RPMI7951 (cell line): ENCODE data around the gene EVI5. TPM values are rescaled to one million over a fixed set of nuclear protein-coding genes. Genes with fewer than 3 reads are reported as not detected.

Source experiments
- DNase-seq: peaks from one replicate; pipeline ENCODE4 v3.0.0-alpha.2; 2012; ENCODE audit warnings: low read depth
- total RNA-seq: library from RNA; depleted of rRNA; stranded (reverse); fragments of >200 nt; shearing (Covaris generic); gene quantifications from 2 replicates; pipeline ENCODE4 v1.2.3, GENCODE V29; 2014

The EVI5 gene
- total RNA-seq, 1 experiment from 2014 or later = 11.8 TPM

DNA sequence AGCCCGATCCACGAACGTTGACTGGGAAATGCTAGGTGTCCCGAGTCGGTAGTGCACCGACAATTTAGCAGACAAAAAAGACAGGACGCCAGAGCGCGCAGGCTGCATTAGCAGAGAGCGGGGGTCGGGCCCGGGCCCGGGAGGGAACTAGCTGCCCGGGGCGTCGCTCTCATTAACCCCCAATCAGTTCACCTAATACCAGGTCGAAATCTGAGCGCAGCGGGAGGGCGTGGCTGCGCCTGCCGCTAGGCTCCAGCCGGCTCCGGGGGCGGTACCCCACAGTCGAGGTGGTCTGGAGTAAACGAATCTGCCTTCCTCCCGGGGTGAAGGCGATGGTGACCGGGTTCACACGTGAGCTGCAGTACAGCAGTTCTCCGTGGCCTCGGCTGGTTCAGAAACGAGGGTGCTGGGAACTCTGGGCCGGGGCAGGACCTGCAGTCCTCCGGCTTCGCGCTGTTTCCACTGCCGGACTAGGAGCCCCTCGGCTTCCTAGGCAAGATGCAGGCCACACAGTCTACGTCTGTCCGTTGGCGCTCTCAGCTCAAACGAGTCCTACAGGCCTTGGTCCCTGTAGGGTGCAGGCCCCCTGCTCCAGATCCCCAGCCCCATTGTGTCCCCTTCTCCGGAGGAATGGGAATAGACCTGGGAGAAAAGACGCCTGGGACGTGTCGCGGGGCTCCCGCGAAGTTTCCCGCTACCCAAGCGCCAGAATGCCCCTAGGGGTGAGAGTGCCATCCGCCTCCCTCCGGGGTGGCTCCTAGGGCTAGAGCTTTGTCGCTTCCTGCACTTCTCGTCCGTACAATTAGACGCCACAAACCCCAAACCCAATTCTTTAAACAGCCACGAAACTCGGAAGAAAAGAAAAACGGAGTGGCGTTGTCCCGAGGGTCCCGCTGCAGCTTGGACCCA is 300.2 kb downstream of the EVI5 start:
- no peak for DNase-seq

DNA sequence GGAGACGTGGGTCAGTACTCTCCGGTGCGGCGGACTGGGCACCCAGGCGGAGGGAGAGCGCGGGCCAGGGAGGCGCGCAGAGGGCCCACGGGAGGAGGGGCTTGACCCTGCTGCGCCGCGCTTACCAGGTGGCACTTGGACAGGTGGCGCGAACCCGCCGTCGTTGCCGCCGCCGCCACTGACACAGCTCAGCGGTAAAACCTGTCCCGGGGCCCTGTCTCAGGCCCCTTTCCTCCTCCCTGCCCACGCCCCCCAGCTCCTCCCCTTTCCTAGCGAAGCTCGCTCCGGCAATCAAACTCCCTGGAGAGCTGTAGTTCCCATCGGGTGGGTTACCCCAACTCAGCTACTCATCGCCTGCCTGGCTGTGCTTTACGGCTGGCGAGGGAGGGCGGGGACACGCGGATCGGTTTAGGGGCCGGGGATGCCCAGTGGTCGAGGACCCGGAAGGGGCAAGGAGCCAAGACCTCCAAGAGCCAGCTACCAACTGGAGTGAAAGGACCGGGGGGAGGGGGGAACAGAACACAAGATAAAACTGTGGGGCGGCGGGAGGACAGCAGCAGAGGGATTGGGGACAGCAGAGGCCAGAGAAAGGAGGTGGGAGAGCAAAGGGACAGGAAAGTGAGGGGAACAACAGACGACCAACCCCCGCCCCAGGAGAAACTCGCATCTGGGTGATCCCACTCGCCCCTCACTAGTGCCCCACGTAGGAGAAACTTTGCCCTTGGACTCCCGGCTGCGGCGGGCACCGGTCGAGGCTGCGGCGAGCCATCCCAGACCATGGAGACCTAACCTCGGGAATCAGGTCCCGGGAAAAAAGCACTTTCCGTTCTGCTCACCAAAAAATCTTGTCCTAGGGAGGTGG is 301.1 kb downstream of the EVI5 start:
- no peak for DNase-seq

DNA sequence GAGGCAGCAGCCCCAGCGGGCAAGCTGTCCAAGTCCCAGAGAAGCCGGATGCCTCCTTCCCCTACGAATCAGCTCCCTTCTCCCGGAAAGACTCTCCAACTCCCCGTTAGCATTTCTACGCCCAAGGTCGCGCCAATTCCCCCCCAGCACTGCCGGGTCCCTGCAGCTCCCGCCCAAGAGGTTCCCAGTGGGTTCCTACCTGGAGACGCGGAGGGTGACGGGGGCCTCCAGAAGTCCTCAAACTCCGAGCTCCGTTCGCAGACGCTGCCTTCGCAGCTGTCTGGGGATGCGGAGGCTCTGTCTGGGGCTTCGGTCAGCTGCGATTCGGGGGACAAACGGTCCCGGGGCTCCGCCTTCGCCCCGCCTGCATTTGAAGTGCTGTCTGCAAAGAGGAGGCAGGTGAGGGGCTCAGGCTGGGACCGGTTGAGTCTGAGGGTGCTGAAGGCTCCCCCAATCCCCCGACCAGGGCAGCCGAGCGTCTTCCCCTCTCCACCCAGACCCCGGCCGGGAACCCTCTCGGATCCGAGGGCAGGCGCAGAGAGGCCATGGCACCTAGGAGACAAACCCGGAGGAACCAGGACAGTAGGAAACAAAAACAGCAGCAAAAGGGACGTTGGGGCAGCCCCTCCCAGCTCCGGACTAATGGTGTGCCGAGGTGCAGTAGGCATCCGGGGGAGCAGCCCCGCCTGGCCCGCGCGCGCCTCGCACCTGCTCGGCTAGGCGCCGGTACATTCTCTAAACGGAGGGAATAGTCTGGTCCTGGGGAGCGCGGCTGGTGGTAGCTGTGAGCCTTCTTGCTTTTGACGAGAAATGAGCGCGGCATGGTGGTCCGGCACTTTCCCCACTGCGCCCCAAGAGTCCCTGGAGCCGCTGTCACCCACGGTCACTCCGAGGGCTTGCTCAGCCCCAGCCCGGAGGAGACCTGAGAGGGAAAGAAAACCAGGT is 302.0 kb downstream of the EVI5 start:
- no peak for DNase-seq

DNA sequence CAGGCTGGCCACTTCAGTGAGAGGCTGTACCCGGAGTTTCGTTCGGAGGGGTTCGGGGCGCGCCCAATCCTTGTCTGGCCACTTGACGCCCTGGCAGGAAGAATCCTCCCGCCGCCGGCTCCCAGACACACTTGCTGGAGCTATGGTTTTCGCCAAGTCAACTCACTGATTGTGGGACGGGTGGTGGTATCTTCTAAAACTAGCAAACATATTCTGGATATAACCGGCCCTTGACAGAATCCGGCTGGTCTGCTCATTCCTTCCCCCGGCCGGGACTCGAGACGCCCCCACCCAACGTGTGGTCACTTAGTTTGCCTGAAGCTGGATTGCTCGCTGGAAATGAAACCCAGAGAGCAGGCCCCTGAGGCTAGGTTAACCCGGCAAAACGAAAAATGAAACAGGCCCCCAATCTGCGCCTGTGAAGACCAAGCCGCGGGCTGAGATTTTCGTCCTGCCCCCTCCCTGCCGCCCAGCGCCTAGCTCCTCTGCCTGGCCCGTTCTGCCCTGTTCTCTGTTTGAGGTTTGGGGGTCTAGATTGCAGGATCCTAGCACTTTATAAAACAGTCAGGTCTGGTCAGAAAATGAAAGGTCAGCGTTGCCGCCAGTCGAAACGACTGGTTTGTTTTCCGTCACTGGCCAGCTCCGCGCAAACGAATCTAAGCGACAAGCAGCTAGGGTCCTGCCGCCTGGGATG is 302.8 kb downstream of the EVI5 start:
- DNase-seq = no peak

DNA sequence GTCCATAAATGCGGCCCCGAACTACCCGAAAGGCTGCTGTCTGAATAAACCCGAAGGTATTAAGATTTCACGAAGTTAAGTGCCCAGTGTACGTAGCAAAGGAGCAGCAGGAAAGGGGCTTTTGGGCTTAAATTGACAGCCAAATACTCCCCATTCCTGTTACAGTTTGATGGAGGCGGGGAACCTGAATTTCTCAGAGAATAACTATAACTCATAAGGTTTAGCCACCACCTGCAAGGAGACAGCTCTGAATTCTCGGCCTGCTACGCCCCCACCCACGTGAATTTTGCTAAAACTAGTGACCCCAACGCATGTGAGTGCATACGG is 303.3 kb downstream of the EVI5 start:
- no peak for DNase-seq

DNA sequence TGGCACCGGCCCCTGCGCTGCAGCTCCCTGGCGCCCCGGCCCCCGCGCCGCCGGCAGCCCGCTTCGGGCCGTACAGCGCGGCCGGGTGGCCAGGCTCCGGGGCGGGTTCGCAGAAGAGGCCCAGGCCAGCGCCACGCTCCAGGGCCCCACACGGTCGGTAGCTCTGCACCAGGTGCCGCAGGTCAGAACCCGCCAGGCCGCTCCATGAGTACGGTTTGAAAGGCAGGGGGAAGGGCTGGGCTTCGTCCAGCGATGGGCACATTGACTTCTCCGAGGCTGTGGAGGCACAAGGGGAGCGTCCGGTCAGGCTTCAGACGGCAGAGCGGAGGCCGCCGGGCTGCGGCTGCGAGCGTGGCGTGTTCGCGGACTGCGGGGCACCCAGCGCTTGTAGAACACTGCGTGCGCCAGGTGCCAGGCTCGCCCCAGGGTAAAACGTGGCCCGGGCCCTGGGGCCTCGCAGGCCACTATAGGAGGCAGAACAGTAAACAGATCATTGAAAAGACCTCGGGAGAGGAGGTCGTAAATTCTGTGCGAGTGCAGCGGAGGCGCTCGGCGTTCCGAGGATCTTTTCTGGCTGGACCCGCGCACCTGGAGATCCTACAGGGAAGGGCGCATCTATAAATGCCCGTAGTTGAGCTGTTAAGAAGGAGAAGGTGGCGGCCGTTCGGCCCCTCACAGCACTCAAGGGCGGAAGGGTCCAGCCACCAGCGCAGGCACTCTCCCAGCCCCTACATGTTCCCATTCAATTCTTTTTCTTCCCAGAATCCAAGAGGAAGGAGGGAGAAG is 303.9 kb downstream of the EVI5 start:
- DNase-seq = no peak

DNA sequence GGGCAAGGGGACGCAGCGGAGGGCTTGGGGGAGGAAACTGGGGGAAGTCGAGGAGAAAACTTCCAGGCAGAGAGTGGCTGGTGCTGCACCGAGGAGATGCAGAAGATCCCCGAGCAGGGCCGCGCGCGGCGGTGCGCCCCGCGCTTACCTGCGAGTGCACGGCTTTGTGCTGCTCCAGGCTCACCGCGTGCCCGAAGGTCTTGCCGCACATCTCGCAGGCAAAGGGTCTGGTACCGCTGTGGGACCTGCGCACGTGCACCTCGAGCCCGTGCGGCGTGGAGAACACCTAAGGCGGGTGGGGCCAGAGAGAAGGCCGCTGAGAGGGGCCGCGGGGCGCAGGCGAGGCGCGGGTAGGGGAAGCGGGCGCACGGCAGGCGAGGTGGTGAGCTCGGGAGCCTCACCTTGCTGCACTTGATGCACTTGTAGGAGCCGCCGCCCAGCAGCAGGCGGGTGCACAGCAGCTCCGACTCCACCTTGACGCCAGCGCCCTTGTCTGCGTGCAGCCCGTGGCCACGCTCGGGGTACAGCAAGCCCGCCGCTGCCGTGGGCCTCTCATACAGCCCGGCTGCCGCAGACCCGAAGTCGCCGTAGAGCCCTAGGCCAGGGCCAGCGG is 304.6 kb downstream of the EVI5 start:
- DNase-seq = no peak

DNA sequence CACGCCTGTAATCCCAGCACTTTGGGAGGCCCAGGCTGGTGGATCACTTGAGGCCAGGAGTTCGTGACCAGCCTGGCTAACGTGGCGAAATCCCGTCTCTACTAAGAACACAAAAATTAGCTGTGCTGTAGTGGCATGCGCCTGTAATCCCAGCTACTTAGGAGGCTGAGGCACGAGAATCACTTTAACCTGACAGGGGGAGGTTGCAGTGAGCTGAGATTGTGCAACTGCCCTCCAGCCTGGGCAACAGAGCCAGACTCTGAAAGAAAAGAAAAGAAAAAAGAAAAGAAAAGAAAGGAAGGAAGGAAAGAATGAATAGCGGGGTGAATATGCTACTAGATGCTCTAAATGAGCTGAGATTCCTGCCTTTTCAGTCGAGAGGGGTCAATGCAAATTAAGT is 305.3 kb downstream of the EVI5 start:
- no peak for DNase-seq

DNA sequence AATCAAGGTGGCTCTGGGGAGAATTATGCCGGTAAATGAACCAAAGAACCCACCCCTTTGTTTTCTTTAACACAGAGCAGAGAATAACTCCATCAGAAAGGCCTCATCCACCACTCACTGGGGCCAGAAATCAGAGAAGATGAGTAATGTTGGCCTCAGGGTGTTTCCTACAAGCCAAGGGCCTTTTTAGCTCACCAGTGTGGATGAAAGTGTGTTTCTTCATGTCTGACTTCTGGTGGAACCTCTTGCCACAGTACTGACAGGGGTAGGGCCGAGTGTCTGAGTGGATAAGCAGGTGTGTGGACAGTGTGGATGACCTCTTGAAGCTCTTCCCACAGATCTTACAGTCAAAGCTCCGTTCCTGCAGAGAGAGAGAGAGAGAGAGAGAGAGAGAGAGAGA is 306.5 kb downstream of the EVI5 start:
- no peak for DNase-seq

DNA sequence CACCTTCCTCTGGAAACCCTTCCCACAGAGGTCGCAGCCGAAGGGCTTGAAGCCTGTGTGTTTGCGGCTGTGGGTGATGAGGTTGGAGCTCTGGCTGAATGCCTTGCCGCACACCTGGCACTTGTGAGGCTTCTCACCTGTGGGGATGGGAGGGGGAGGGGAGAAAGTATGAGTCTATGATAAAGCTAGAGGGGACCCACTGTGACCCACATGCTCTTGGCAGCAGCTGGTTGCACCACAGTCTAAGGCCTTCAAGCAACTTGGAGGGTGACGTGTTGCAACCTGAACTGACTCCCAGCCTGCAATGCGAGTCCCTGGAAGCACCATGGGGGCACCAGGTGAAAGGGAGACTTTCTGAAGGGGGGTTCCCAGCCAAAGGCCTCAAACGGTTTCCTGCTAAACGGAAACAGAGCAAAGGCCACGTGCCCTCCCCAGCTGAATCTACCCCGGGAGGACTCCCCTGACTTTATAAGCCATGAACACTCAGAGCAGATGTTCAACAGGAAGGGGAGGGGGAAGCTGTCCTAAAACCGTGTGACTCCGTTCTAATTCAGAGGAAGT is 308.8 kb downstream of the EVI5 start:
- no peak for DNase-seq

DNA sequence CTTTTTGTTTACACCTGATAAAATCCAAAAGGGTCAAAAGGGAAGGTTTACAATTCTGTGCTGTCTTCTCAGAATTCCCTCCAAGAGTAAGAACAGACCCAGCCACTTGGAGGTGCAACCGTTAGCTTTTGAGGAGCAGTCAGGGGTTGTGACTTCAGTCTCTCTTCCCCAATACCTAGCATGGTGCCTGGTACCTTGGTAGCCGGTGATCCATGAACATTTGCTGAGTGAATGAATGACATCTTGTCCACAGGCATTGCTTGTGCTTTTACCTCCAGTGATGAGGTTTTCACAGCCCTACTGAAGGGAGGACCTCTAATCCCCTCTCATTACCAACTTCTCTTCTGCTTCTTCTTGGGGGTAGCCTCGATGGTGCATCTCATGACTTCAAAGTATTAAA is 309.9 kb downstream of the EVI5 start:
- DNase-seq = no peak

DNA sequence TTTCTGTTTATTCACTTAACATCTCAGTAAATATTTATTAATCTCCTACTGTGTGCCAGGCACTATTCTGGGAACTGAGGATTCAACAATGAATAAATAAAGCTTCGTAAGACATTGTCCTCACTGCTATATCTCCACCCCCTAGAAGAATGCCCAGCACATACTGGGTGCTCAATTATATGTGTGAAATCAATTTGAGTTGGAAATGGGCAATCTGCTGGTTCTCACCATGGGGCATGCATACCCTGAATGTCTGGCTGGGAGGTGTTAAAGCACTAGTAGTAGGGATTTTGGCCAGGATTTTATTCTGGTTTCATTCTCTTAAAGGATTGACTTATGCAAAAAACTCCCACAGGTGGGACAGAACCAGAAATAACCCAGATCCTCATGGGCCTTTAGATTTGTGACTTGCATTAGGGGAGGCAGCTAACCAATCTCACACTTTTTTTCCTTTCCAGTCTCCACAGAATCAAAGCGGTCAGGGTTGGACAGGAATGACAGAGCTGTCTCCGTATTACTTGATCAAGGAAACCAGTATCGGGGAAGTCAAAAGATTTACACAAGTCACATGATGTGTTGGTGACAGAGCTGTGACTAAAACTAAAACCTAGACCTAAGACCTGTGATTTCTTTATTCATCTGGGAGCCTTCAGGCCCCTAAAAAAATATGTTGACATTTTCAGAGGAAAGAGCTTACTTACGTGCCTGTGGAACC is 311.0 kb downstream of the EVI5 start:
- no peak for DNase-seq

DNA sequence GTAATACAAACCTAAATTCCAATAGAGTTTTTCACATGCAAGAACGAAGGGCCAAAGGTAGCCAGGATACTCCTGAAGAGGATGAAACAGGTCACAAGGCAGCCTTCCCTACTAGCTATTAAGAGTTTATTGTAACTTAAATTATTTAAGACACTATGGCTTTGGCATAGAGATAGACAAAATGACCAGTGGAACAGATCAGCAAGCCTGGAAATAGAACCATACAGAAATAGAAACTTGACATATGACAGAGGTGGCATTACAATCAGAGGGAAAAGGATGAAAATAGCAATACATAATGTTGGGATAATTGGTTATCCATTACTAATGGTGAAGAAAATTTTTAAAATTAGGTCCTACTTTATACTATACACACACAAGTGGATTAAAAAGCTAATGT is 314.7 kb downstream of the EVI5 start:
- no peak for DNase-seq

DNA sequence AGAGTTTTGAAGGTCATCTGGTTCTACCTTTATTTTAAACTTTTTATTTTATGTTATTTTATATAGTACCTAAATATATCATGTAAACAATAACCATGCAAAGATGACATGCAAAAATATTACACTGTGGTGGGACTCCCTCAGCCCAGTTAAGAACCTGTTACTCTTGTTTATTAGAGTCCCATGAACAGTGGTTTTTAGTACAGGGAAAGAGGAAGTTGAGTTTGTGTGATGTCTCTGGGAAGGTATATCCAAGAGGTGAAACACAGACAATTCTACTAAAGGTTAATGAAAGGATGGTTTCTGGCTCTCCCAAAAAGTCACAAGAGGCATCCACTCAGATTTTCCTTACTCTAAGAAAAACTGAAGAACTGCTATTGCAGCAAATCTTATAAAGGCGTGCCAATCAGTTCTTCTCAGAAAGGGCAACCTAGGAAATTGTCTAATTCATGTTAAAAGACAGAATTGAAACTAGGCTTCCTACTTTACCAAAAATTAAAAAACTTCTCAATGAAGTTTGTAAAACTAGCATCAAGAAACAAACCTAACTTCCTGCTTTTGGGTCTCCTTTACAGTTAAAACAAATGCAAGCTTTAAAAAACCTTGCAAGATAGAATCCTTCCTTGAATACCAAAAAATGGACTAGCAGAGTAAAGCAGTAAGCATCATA is 318.1 kb downstream of the EVI5 start:
- no peak for DNase-seq

DNA sequence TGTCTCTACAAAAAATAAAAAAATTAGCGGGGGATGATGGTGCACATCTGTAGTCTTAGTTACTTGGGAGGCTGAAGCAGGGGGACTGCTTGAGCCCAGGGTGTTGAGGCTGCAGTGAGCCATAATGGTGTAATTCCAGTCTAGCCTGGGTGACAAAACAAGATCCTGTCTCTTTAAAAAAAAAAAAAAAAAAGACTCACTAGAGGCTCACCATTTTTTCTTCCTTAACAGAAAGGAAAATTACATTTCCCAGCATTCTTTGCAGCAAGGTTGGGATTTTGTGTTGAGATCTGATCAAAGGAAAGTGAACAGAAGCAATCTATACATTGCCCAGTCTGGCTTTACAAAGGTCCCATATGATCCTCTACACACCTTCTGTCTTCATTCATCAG is 319.7 kb downstream of the EVI5 start:
- DNase-seq = no peak

DNA sequence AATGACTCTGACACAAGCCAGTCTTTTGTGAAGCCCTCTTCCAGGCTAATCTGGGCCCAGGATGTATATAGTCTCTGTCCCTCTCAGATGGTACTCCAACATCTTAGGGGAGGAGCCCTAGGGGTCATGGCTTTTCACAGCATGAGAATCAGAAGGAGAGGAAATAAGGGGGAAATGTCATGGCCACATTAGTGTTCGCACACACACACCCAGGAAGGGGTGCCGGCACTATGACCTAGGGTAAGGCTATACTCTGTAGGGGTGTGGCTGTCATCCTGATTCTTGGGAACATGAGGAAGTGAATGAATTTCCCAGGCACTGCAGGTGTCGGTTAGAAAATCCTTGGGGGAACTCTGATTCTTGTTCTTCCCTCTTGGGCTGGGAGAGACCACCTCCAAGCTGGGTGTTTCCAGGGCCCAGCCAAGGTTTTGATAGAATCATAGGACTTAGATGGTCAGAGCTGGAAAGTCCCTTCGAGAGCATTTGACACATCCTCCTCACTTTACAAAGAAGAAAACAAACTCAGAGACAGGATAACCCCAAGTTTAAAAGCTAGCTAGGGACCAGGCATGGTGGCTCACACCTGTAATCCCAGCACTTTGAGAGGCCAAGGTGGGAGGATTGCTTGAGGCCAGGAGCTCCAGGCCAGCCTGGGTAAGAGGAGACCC is 320.2 kb downstream of the EVI5 start:
- no peak for DNase-seq

DNA sequence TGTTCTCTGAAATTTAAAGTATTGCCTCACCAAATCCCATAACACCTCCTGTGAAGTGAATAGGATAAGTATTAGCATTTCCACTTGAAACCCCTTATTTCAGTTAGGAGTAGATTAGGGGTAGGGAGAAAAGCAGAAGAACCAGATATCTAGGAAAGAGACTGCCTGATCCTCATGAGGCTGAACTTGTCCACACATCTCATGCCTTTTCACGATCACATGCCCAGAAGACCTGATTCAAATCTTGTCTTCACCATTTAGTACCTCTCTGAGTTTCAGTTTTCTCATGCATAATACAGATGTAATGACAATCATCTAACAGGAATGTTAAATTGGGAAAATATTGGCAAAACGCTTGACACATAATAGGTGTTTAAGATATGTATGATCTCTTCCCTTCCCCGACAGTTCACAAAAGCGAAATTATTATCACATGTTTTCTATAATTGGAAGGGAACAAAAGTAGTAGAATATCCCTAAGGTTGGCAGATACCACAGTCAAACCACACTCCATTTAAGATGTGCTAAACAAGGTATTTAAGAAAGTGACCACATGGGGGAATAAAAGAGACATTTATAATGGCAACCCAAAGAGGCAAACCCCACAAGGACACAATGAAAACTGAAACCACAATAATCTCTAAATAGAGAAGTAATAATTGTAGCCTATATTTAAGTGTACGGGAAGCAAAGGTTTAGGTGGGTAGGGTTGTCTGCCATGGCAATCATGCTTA is 323.4 kb downstream of the EVI5 start:
- peak; percentile 45 for DNase-seq
